Trophoblast cell (in vitro differentiated cells and primary cell): ENCODE measurements around the gene NPW.

ENCODE experiments used
- DNase-seq, 2 donors: peaks; one replicate each; pipeline ENCODE4 v3.0.0-alpha.2; 2016
- H2AFZ ChIP-seq: 2 replicates; pipeline ENCODE4 v1.6.1; 2013; ENCODE audit warnings: low read length, moderate library complexity, mild to moderate bottlenecking; ENCODE audit not compliant: insufficient read depth, poor library complexity
- H2AK5ac ChIP-seq: 2 replicates; pipeline ENCODE4 v1.6.1; 2013; ENCODE audit warnings: mild to moderate bottlenecking, low read length
- H2BK120ac ChIP-seq: 2 replicates; pipeline ENCODE4 v1.6.1; 2013; ENCODE audit warnings: low read length, mild to moderate bottlenecking, moderate library complexity; ENCODE audit not compliant: insufficient read depth, poor library complexity
- H2BK12ac ChIP-seq: 2 replicates; pipeline ENCODE4 v1.6.1; 2013; ENCODE audit warnings: mild to moderate bottlenecking, low read length, moderate library complexity
- H2BK5ac ChIP-seq: 2 replicates; pipeline ENCODE4 v1.6.1; 2013; ENCODE audit warnings: low read length, low read depth, moderate library complexity, mild to moderate bottlenecking; ENCODE audit not compliant: poor library complexity
- H3K14ac ChIP-seq: 2 replicates; pipeline ENCODE4 v1.6.1; 2013; ENCODE audit warnings: mild to moderate bottlenecking, low read length
- H3K18ac ChIP-seq: 2 replicates; pipeline ENCODE4 v1.6.1; 2013; ENCODE audit warnings: mild to moderate bottlenecking, low read length
- H3K23ac ChIP-seq: 2 replicates; pipeline ENCODE4 v1.6.1; 2013; ENCODE audit warnings: low read length
- H3K27ac ChIP-seq: 2 replicates; pipeline ENCODE4 v1.5.1; 2013; ENCODE audit warnings: low read depth, mild to moderate bottlenecking, inconsistent platforms, low read length, moderate library complexity
- H3K27me3 ChIP-seq: 2 replicates; pipeline ENCODE4 v1.6.1; 2013; ENCODE audit warnings: inconsistent platforms, mild to moderate bottlenecking, low read length, moderate library complexity; ENCODE audit not compliant: insufficient read depth
- H3K36me3 ChIP-seq, 2 experiments: 1 replicate in 1 of 2; 2 replicates in 1 of 2; pipeline ENCODE4 v1.6.1; 2013; ENCODE audit warnings: low read length in 2 of 2, mild to moderate bottlenecking in 2 of 2, moderate library complexity in 1 of 2; ENCODE audit not compliant: insufficient read depth in 2 of 2, control insufficient read depth in 1 of 2
- H3K4ac ChIP-seq: 2 replicates; pipeline ENCODE4 v1.6.1; 2013; ENCODE audit warnings: low read depth, mild to moderate bottlenecking, low read length, moderate library complexity
- H3K4me1 ChIP-seq, 2 experiments: 1 replicate in 1 of 2; 2 replicates in 1 of 2; pipeline ENCODE4 v1.6.1; 2013; ENCODE audit warnings: low read length in 2 of 2, mild to moderate bottlenecking in 2 of 2, moderate library complexity in 1 of 2; ENCODE audit not compliant: insufficient read depth in 2 of 2, control insufficient read depth in 1 of 2
- H3K4me2 ChIP-seq: 2 replicates; pipeline ENCODE4 v1.6.1; 2013; ENCODE audit warnings: inconsistent platforms, mild to moderate bottlenecking, low read length, moderate library complexity
- H3K4me3 ChIP-seq: 2 replicates; pipeline ENCODE4 v1.5.1; 2013; ENCODE audit warnings: mild to moderate bottlenecking, low read depth, low read length, inconsistent platforms
- H3K79me1 ChIP-seq: one replicate; pipeline ENCODE4 v1.6.1; 2013; ENCODE audit warnings: low read length
- H3K79me2 ChIP-seq: 2 replicates; pipeline ENCODE4 v1.6.1; 2013; ENCODE audit warnings: low read length, mild to moderate bottlenecking; ENCODE audit not compliant: control insufficient read depth, insufficient read depth, poor library complexity
- H3K9ac ChIP-seq: 2 replicates; pipeline ENCODE4 v1.6.1; 2013; ENCODE audit warnings: mild to moderate bottlenecking, low read length
- H3K9me3 ChIP-seq: 2 replicates; pipeline ENCODE4 v1.6.1; 2013; ENCODE audit warnings: low read depth, mild to moderate bottlenecking, control low read depth, inconsistent platforms, low read length; ENCODE audit not compliant: insufficient read depth
- H4K12ac ChIP-seq: 2 replicates; pipeline ENCODE4 v1.6.1; 2013; ENCODE audit warnings: low read depth, mild to moderate bottlenecking, low read length, moderate library complexity
- H4K8ac ChIP-seq: 2 replicates; pipeline ENCODE4 v1.6.1; 2013; ENCODE audit warnings: low read depth, mild to moderate bottlenecking, low read length, moderate library complexity
- H4K91ac ChIP-seq: one replicate; pipeline ENCODE4 v1.6.1; 2013; ENCODE audit warnings: low read depth, mild to moderate bottlenecking, low read length, moderate library complexity
- WGBS: extraction: QIAGEN DNeasy Blood & Tissue Kit; methylation state at CpG from one replicate; pipeline ENCODE4 v1.1.7; 2013; ENCODE audit warnings: missing lambda C conversion rate; ENCODE audit not compliant: insufficient read length, insufficient coverage; ENCODE audit errors: extremely low coverage; 5-methylcytosine and 5-hydroxymethylcytosine counted together

Gene NPW

GRCh38 chr16:2023092-2024031 lies 3.8 kb downstream of the NPW start:
- peaks cover 5% of the 10 kb centered on the region for H3K9me3 ChIP-seq
- H4K8ac ChIP-seq: peak overlapping the region; percentile 82
- peak overlapping the region; percentile 44 for H3K4me3 ChIP-seq
- H4K12ac ChIP-seq: peak overlapping the region; percentile 54
- peak overlapping the region; percentile 24 for H2BK120ac ChIP-seq
- H3K9ac ChIP-seq: peak overlapping the region; percentile 48
- H3K79me1 ChIP-seq: peaks cover 18% of the 10 kb centered on the region
- DNase-seq: peak; percentile 84 to 96
- peak overlapping the region; percentile 23 for H2AFZ ChIP-seq
- H3K36me3 ChIP-seq: no peaks in the 10 kb centered on the region
- peak overlapping the region; percentile 25 for H3K18ac ChIP-seq
- no CpG with 5 or more reads among the region's 53 CpGs for WGBS
- peak overlapping the region; percentile 76 for H3K27ac ChIP-seq
- peak overlapping the region; percentile 63 for H3K14ac ChIP-seq
- peak overlapping the region; percentile 62 for H2BK12ac ChIP-seq
- peak overlapping the region; percentile 48 for H2BK5ac ChIP-seq
- H3K79me2 ChIP-seq: peaks cover 3% of the 10 kb centered on the region
- H3K4ac ChIP-seq: peak overlapping the region; percentile 26
- H4K91ac ChIP-seq: peak overlapping the region; percentile 65
- peaks cover 29 to 31% of the 10 kb centered on the region in 2 experiments for H3K4me1 ChIP-seq
- H3K27me3 ChIP-seq: peaks cover 20% of the 10 kb centered on the region
- no peak overlapping the region for H3K23ac ChIP-seq
- H2AK5ac ChIP-seq: peak overlapping the region; percentile 12
- peak overlapping the region; percentile 78 for H3K4me2 ChIP-seq

DNA sequence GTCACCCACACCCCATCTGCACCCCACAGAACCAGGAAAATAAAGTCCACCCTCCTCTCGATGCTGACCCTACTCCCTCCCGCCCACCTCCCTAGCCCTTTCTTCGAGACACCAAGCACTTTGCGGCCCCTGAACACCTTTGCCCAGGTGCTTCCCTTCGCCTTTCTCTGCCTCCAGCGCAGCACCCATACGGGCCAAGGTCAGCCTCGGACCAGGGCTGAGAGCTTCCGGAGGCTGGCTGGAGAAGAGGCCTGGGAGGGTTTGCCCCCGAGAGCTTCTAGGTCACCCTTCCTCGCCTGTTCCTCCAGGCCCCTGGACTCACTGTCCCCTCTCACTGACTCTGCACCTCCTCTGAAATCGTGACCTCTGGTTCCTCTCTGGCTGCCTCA lies 4.4 kb downstream of the NPW start:
- Histone ChIP-seq H2BK12ac (peak overlapping the region; percentile 66), H2AFZ (no peak overlapping the region), H2AK5ac (peak overlapping the region; percentile 12), H3K9me3 (peaks cover 5% of the 10 kb centered on the region), H3K79me1 (peaks cover 18% of the 10 kb centered on the region), H3K36me3 (no peaks in the 10 kb centered on the region), H3K27ac (no peak overlapping the region), H3K23ac (no peak overlapping the region), H3K27me3 (peaks cover 18% of the 10 kb centered on the region), H3K79me2 (peaks cover 3% of the 10 kb centered on the region), H3K14ac (peak overlapping the region; percentile 63), H3K4me1 (peaks cover 29 to 31% of the 10 kb centered on the region in 2 experiments), H4K91ac (peak overlapping the region; percentile 63), H3K4me3 (no peak overlapping the region), H3K9ac (no peak overlapping the region), H2BK120ac (peak overlapping the region; percentile 24), H2BK5ac (peak overlapping the region; percentile 48), H3K4ac (peak overlapping the region; percentile 26), H4K8ac (peak overlapping the region; percentile 82), H4K12ac (peak overlapping the region; percentile 54), H3K18ac (no peak overlapping the region), H3K4me2 (no peak overlapping the region)
- no CpG with 5 or more reads among the region's 12 CpGs for WGBS
- DNase-seq: no peak

DNA sequence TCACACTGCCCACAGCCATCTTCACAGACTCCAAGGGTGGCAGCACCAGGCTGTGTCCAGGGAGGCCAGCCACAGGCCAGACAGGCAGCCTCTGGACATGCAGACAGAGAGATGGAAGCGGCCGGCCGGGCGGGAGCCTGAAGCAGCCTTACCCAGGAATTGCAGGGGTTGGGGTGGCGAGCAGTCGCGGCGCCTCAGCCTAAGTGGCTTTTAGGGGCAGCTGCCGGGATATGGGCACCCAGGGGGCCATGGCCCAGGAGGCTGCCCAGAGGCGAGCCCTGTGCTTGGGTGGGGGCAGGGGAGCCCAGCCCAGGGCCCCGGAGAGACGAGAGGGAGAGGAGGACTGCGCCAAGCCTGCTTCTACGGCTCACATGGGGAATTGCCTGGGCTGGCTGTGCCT lies 5.7 kb downstream of the NPW start:
- H3K27ac ChIP-seq: no peak overlapping the region
- H3K79me2 ChIP-seq: peaks cover 3% of the 10 kb centered on the region
- no peak overlapping the region for H2BK120ac ChIP-seq
- no peak overlapping the region for H3K23ac ChIP-seq
- no peak overlapping the region for H3K4me2 ChIP-seq
- no peak overlapping the region for H2BK12ac ChIP-seq
- H3K4me3 ChIP-seq: no peak overlapping the region
- H3K9me3 ChIP-seq: peaks cover 4% of the 10 kb centered on the region
- H3K4ac ChIP-seq: no peak overlapping the region
- no peak overlapping the region for H4K8ac ChIP-seq
- H3K18ac ChIP-seq: no peak overlapping the region
- no peak overlapping the region for H3K9ac ChIP-seq
- no peak overlapping the region for H2AFZ ChIP-seq
- H3K14ac ChIP-seq: no peak overlapping the region
- no peak overlapping the region for H4K12ac ChIP-seq
- peaks cover 6% of the 10 kb centered on the region for H3K27me3 ChIP-seq
- peaks cover 21 to 24% of the 10 kb centered on the region in 2 experiments for H3K4me1 ChIP-seq
- H3K36me3 ChIP-seq: peaks cover 5 to 8% of the 10 kb centered on the region in 2 experiments
- peak overlapping the region; percentile 3 for H2AK5ac ChIP-seq
- WGBS: no CpG with 5 or more reads among the region's 14 CpGs
- H3K79me1 ChIP-seq: peaks cover 18% of the 10 kb centered on the region
- H2BK5ac ChIP-seq: no peak overlapping the region
- no peak overlapping the region for H4K91ac ChIP-seq
- DNase-seq: no peak

DNA sequence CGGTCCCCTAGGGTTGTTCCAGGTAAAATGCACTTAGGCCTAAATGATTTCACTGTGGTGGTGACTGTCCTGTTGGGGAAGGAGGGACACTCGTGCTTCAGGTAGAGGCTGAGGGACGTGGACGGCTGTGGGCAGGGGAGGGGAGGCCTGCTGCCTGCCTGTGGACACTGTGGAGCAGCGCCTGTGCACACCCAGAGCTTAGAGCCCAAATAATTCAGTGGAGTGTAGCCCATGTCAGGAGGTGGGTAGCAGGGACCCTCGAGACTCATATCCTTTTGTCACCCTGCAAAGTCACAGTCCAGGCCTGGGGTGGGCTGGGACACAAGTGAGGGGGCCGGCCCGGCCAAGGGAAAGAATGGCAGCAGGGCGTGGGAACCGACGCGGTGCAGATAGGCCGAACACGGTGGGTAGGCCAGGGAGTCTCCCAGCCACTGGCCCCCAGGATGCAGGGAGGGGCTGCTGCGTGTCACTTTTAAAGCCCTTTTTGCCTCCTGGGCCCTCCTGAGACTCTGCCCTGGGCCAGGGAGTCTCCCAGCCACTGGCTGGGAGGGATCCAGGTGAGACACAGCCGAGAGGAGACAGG lies 6.4 kb downstream of the NPW start:
- H3K18ac ChIP-seq: no peak overlapping the region
- WGBS: no CpG with 5 or more reads among the region's 16 CpGs

More for the DNA sequence above, 6.4 kb downstream of the NPW start:
- Histone ChIP-seq H3K4me1 (peaks cover 17 to 24% of the 10 kb centered on the region in 2 experiments), H2BK5ac (no peak overlapping the region), H3K79me2 (peaks cover 3% of the 10 kb centered on the region), H3K36me3 (peaks cover 5 to 8% of the 10 kb centered on the region in 2 experiments), H3K4me2 (no peak overlapping the region), H3K9ac (no peak overlapping the region), H4K8ac (peak overlapping the region; percentile 2), H3K4me3 (no peak overlapping the region), H3K27me3 (no peaks in the 10 kb centered on the region), H2BK12ac (peak overlapping the region; percentile 61), H2AK5ac (peak overlapping the region; percentile 36), H3K23ac (no peak overlapping the region), H2BK120ac (peak overlapping the region; percentile 17), H2AFZ (no peak overlapping the region), H3K14ac (no peak overlapping the region), H3K79me1 (peaks cover 18% of the 10 kb centered on the region), H4K91ac (peak overlapping the region; percentile 53), H3K9me3 (peaks cover 3% of the 10 kb centered on the region), H3K27ac (no peak overlapping the region), H4K12ac (no peak overlapping the region), H3K4ac (no peak overlapping the region)
- DNase-seq: no peak
